Stimulated activated CD8-positive, alpha-beta memory T cell treated with anti-CD3 and anti-CD28 coated beads, Interleukin-4, amount 100 ng/mL, for 1 hour (primary cell): ENCODE data around the gene RSPH3.
"Not testable (repeated sequence)": the region's sequence is repeated elsewhere in the genome, so short reads cannot be mapped to it uniquely, and the experiment has no call there.

Source experiments
- DNase-seq, 2 donors: peaks; one replicate each; pipeline ENCODE4 v3.0.0-alpha.2; 2020; ENCODE audit warnings: low read depth in 2 of 2, low spot score in 1 of 2

RSPH3 gene

GRCh38 chr6:158977382-158977781 lies 22.6 kb downstream of the RSPH3 start:
- no peak for DNase-seq

- no peak for DNase-seq
Measured at GRCh38 chr6:158972241-158973233, 27.5 kb downstream of the RSPH3 start.

GRCh38 chr6:158970640-158971275 lies 29.2 kb downstream of the RSPH3 start:
- no peak for DNase-seq

GRCh38 chr6:158969148-158969547 lies 30.9 kb downstream of the RSPH3 start:
- no peak for DNase-seq

GRCh38 chr6:158963020-158963808 lies 36.8 kb downstream of the RSPH3 start:
- DNase-seq, result no peak

- DNase-seq, result no peak
Measured at GRCh38 chr6:158962371-158962770, 37.6 kb downstream of the RSPH3 start.

GRCh38 chr6:158960026-158960425 lies 40.0 kb downstream of the RSPH3 start:
- no peak for DNase-seq

GRCh38 chr6:158959552-158959951 lies 40.5 kb downstream of the RSPH3 start:
- no peak for DNase-seq

GRCh38 chr6:158958504-158959386 lies 41.3 kb downstream of the RSPH3 start:
- no peak for DNase-seq

- DNase-seq, result no peak
Measured at GRCh38 chr6:158955255-158955654, 44.7 kb downstream of the RSPH3 start.

- no peak for DNase-seq
Measured at GRCh38 chr6:158954753-158955152, 45.2 kb downstream of the RSPH3 start.

GRCh38 chr6:158952011-158952410 lies 48.0 kb downstream of the RSPH3 start:
- not testable (repeated sequence) for DNase-seq

- not testable (repeated sequence) for DNase-seq
Measured at GRCh38 chr6:158951565-158951964, 48.4 kb downstream of the RSPH3 start.

GRCh38 chr6:158947284-158947683 lies 52.7 kb downstream of the RSPH3 start:
- no peak for DNase-seq

- DNase-seq, result no peak
Measured at GRCh38 chr6:158943380-158944032, 56.5 kb downstream of the RSPH3 start.

GRCh38 chr6:158942349-158942748 lies 57.7 kb downstream of the RSPH3 start:
- DNase-seq, result no peak

GRCh38 chr6:158941246-158941645 lies 58.8 kb downstream of the RSPH3 start:
- no peak for DNase-seq

- no peak for DNase-seq
Measured at GRCh38 chr6:158939255-158940159, 60.5 kb downstream of the RSPH3 start.

- DNase-seq, result no peak
Measured at GRCh38 chr6:158938811-158939254, 61.2 kb downstream of the RSPH3 start.
